Endometrial microvascular endothelial cells (primary cell): ENCODE data around the gene CPLX3. TPM values are rescaled to one million over a fixed set of nuclear protein-coding genes. Genes with fewer than 3 reads are reported as not detected.

Source experiments
- in situ Hi-C: cut with HindIII; loops from 2 replicates; pipeline ENCODE4 v1.10.0; 2017; ENCODE audit warnings: low sequenced_read_pairs, low pct_unique_long_range_greater_than_20kb; ENCODE audit errors: inconsistent ontology term
- total RNA-seq: library from RNA; depleted of rRNA; stranded (reverse); fragments of >200 nt; gene quantifications from one replicate; pipeline ENCODE4 v1.2.3, GENCODE V29; 2015; ENCODE audit errors: inconsistent ontology term

The CPLX3 gene
- total RNA-seq, 1 donor from 2014 or later = not detected

DNA sequence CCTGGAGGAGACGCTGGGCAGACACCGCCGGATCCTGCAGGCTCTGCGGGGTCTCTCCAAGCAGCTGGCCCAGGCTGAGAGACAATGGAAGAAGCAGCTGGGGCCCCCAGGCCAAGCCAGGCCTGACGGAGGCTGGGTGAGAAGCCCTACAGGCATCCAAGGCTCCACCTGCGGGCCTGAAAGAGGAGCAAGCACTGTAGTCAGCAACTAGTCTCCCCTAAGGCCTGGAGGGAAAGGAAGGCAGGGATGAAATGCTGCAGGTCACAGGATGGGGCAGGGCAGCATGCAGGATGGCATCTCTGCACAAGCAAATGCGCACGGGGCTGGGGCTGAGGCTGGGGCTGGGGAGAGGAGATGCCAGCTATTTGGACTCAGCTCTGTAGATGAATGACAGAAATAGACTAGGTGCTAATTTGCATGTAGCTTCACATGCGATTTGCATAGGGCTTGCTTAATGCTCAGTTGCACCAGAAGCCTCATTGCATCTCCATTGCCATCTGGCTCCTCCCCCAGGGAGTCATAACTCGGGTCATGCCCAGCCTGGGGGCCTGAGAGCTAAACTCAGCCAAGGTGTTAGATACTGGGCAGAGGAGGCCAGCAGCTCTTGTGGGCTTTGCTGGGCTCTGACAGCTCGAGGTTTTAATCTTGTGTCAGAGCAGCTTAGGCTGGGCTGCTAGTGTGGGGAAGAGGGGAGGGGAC lies 5.2 kb upstream of the CPLX3 start:
- in situ Hi-C loops = no loop called here

DNA sequence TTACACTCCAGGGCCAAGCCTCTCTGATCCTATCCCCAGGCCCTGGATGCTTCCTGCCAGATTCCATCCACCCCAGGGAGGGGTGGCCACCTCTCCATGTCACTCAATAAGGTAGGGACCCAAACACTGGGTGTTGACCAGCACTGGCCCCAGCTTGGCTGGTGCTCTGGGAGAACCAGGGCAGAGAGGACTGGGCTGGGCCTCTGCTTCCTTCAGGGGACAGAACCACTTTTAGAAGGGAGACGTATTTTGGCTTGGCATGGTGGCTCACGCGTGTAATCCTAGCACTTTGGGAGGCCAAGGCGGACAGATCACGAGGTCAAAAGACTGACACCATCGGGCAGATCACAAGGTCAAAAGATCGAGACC lies 4.7 kb upstream of the CPLX3 start:
- in situ Hi-C loops = no loop called here

DNA sequence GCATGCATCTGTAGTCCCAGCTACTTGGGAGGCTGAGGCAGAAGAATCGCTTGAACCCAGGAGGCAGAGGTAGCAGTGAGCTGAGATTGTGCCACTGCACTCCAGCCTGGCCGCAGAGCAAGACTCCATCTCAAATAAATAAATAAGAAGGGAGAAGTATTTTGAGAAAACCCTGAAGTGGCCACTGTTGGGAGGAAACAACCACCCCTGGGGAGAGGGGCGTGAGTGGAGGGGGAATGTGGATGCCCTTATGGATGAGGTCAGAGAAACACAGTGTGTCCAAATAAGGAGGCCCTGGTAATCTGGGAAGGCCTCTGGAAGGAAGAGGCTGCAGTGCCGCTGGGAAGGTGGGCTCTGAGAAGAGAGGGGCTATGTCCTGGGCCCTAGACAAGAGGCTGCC lies 4.2 kb upstream of the CPLX3 start:
- in situ Hi-C loops = no loop called here

- in situ Hi-C loops = no loop called here
Measured at GRCh38 chr15:74823324-74823723, 3.1 kb upstream of the CPLX3 start.

DNA sequence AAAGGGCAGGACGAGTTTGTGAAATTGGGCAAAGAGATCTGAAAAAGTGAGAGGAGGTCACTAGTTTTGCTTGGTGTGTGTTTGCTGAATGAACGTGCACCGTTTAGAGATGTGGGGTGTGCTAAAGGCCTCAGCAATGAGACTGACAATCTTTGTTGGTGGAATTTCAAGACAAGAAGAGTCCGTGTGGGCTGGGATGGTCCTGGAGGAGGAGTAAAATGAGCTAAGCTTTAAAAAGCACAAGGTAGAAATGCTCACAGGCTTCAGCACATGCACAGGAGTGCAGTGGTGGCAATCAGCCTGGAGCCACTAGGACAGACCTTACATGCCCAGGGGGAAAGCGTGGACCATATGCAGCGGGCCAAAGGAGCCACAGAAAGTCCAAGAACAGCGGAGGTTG lies 1.5 kb upstream of the CPLX3 start:
- in situ Hi-C loops = no loop called here

GRCh38 chr15:74825866-74826265 lies 561 bp upstream of the CPLX3 start:
- in situ Hi-C loops = no loop called here

GRCh38 chr15:74826921-74827320 lies 494 bp downstream of the CPLX3 start:
- in situ Hi-C loops = no loop called here

DNA sequence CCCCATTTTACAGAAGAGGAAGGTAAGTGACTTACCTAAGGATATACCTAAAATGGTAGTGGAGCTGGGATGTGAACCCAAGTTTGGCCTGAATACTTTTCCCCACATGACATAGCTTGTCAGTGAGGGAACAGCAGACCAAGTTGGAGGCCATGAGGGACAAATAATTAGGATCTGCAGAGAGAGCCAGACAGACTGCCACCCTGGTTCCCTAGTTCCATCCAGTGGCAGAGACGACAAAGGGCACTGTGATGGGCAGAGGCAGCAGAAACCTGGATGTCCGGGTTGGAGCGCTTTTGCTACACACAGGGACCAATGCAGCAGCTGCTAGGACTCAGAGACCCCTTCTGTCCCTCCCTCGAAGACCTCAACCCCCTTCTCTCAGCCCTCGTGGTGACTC lies 1.2 kb downstream of the CPLX3 start:
- in situ Hi-C loops = no loop called here

DNA sequence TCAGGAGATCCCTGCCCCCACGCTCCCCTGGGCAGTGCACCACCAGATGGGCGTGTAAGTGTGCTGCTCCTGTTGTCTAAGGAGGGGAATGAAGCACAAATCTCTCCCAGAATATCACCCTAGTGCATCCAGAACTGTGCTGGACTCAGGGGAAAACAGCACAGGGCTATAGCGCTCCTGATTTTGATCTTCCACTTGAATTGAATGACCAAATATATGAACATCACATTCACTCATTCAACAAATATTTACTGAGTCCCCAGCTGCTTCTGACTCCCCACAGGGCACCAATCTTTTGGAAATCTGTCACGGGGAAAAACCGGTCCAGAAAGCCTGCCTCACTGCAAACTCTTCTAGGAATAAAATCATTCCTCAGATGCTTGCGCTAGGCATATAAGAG lies 2.4 kb downstream of the CPLX3 start:
- in situ Hi-C loops = no loop called here

DNA sequence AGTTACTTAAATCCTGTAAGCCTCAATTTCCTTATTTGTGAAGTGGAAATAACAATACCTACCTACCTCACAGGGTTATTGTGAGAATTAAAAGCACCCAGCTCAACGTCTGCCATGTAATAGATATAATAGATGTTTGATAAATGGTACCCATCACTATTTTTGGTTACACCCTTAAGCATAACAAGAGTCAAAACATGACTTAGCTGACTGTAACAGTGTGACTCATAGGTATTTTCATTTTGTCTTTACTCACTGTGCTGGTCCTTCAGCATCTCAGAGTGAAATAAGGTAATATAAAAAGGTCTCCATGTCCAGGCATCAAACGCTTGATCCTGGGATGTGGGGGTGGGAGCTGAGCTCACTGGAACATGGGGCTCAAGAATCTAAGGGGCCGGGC lies 3.1 kb downstream of the CPLX3 start:
- in situ Hi-C loops = no loop called here

DNA sequence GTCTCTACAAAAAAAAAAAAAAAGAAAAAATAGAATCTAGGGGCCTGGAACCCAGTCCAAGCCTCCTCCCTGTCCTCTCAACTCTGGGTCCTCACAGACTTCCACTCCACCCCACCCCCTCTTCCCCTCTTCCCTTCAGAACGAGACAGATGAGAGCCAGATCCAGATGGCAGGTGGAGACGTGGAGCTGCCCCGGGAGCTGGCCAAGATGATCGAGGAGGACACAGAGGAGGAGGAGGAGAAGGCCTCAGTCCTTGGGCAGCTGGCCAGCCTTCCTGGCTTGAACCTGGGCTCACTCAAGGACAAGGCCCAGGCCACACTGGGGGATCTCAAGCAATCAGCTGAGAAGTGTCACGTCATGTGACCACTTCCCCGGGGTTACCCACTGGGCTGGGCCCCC lies 3.6 kb downstream of the CPLX3 start:
- in situ Hi-C loops = no loop called here

DNA sequence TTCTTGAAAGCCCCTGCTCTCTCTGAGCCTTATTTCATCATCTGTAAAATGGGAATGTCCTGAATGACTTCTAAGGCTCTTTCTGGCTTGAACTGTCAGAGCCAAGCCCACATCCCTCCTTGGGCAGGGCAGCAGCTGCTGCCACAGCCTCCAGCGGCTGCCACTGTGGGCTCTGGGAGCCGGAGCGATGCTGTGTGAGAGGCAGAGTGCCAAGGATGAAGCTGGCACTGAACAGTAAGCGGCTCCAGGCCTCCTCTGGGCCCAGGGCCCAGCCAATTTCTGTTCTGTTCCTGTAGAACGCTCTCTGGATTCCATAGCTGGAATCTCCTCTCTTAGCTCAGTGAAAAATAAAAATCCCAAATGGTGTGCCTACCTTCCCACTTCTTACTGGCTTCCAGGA lies 4.4 kb downstream of the CPLX3 start:
- in situ Hi-C loops = no loop called here

DNA sequence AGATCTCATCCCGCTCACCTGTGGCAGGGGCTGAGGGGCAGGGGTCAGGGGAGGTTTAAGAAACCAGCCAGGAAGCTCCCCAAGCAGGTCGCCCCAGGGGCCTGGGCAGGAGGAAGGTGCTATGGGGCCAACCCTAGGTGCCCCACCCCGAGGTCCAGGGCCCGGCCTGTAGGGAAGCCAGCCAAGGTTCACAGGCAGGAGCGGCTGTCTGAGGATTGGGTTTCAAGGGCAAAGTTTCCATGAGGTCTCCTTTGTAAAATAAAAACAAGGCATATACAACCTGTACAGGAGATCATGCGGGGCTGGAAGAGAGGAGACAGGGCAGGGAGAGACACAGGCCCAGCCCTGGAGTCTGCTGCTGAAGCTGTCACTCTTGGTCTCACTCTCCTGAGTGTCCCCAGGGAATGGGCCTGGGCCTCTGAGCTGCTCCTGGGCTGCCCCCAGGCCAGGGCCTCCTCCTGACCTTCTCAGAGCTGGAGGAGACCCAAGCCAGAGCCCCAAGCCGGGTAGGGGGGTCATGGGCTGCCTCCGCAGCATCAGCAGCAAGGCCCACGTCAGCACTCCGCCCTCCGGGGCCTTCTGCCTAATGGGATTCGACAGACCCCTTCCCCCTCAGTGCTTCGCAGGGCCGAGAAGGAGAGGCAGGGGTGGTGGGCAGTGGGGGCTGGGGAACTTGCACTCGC lies 5.5 kb downstream of the CPLX3 start:
- in situ Hi-C loops = no loop called here

GRCh38 chr15:74832826-74833225 lies 6.4 kb downstream of the CPLX3 start:
- in situ Hi-C loops = no loop called here

DNA sequence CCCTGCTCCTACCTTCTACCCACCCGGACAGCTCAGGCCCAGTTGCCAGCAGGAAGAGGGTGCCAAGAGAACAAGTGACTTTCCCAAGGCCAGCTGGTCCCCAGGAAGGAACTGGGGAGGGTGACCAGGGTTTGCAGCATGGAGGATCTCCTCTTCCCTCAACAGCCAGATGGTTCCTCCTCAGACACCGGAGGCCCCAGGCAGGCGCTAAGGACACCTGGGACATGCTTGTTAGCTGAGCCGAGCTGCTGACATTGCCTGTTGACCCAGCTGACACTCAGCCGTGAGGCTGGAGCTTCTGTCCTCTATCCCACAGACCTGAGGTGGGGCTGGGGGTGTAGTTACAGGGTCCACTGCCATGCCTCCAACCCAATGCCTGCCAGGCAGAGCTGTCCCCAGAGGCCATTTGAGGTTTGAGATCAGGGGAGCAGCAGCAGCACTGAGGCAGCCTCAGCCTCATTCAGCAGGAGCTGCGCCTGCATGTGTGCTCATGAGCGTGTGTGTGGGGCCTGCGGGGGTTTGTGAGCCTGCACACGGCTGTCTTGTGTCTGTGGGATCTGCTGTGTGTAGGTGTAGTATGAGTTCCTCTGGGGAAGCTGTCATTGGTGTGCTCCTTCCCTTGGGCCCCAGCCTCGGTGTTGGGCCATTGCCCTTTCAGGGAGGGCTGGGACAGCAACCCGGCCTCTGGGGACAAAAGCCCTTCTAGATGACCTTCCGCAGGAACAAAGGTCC lies 7.1 kb downstream of the CPLX3 start:
- in situ Hi-C loops = no loop called here

- in situ Hi-C loops = no loop called here
Measured at GRCh38 chr15:74835312-74835823, 8.9 kb downstream of the CPLX3 start.

GRCh38 chr15:74836846-74837245 lies 10.4 kb downstream of the CPLX3 start:
- in situ Hi-C loops = no loop called here

GRCh38 chr15:74837482-74838136 lies 11.2 kb downstream of the CPLX3 start:
- in situ Hi-C loops = no loop called here

GRCh38 chr15:74838137-74838516 lies 11.7 kb downstream of the CPLX3 start:
- in situ Hi-C loops = no loop called here
